HG02588 (cell line): ENCODE data around the gene ACSL4.
A peak's percentile ranks its signal among the peaks of the same experiment; 100 is the strongest.
"Not testable (repeated sequence)": the region's sequence is repeated elsewhere in the genome, so short reads cannot be mapped to it uniquely, and the experiment has no call there.

ENCODE experiments used
- ATAC-seq: cut with Tn5 transposase; IDR thresholded peaks from one replicate; pipeline ENCODE4 v1.9.1; 2021; ENCODE audit warnings: mild to moderate bottlenecking, moderate library complexity; ENCODE audit not compliant: unreplicated experiment

The ACSL4 gene

GRCh38 chrX:109732017-109732801 is 848 bp downstream of the ACSL4 start:
- ATAC-seq, result peak; percentile 26

- ATAC-seq, result no peak
These were observed 4.9 kb downstream of the ACSL4 start for GRCh38 chrX:109728173-109728535.

GRCh38 chrX:109724971-109725370 is 8.1 kb downstream of the ACSL4 start:
- not testable (repeated sequence) for ATAC-seq

DNA sequence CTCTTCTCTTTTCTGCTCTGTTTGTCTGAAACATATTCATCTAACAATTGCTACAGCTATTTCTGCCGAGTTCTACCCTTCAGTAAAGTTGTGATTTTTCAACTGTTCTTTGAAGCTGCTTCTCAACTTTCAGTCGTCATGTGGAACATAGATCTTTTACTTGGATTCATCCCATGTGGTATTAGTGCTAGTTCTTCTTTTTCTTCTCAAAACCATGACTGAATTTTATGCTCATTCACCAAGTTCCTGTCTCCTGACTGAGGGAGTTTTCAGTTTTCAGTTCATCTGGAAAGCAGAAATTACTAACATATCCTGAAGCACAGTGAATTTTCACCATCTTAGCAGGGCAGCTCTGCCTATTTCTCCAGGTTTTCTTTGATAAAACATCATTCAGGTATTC is 12.1 kb downstream of the ACSL4 start:
- ATAC-seq, result no peak

DNA sequence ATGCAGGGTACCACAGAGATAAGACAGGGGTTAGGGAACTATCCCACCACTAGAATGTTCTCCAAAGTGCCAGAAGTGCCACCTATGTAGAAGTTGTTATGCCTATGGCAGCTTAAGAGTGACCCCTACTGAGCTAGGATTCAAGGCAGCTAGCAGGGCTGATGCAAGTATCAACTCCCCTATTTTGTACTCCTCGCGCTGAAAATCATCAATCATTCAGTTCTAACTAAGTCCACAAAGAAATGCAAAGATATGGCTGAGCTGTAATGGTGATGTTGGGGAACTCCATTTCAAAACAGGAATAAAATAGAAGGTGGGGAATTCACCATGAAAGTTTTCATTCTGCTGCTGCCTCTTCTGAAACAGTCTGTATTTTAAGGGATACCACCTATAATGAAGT is 13.8 kb downstream of the ACSL4 start:
- no peak for ATAC-seq

DNA sequence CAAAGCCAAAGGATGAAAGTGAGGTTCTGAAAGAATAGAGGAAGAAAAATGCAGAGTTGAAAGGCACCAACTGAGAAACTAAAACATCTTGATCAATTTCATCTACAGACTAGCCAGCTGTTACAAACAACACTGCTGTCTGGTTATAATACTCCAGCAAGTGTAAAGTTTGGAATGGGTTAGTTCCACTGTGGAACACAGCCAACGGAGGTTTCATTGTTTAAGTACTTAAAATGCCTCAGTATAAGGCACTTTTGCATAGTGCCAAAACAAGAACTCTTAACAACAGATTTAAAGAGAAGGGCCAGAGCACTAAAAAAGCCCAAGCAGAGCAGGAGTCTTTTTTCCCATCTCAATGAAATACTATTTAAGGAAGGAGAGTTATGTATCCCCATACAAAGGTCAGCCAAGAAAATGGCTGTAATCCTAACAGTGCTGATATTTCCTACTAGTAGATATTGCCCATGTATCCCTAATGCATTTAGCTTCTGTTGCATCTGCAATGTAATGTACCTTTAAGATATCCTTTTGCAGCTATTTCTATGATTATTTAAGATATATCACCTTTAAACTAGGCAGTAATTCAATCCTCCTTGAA is 16.5 kb downstream of the ACSL4 start:
- ATAC-seq, result no peak

DNA sequence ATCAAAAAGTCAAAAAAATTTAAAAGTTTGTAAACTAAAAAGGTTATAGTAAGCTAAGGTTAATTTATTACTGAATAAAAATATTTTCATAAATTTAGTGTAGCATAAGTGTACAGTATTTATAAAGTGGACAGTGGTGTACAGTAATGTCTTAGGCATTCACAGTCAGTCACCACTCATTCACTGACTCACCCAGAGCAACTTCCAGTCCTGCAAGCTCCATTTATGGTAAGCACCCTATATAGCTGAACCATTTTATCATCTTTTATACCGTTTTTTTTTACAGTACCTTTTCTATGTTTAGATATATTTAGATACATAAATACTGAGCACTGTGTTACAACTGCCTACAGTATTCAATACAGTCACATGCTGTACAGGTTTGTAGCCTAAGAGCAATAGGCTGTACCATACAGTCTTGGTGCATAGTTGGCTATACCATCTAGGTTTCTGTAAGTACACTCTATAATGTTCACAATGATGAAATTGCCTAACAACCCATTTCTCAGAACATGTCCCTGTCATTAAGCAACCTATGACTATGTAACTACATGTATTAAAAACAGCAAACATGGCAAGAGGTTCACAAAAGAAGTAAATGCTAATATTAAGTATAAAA is 18.6 kb downstream of the ACSL4 start:
- ATAC-seq, result no peak

DNA sequence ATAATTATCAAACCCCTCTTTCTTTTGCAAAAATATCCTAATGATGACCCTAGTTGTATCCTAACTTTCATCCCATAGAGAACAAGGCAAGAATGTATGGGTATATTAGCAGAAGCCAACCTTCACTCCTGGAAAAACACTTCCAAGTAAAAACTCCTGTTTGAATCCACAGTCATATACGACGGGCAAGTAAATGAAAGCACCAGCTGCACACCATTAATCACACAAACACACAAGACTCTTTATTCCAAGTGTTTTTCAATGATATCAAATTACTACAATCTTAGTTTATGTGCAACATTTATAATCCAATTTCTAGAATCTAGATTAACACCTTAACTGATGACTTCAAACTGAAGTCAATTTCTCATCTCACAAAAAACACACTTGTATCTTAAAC is 22.9 kb downstream of the ACSL4 start:
- no peak for ATAC-seq

GRCh38 chrX:109709129-109709631 is 23.9 kb downstream of the ACSL4 start:
- ATAC-seq, result peak; percentile 56

GRCh38 chrX:109707720-109708119 is 25.3 kb downstream of the ACSL4 start:
- no peak for ATAC-seq

DNA sequence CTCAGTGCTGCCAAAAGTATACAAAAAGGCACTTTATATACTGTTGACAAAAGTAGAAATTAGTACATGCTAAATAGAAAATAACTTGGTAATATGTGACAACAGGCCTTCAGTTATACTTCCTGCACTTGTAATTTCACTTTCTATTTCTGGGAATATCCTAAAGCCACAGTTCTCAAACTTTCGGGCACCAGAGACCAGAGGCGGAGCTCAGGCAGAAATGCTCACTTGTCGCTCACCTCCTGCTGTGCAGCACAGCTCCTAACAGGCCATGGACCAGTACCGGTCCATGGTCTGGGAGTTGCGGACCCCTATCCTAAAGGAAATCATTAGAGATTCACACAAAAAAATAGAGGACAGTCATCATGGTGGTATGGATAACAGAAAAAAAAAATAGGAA is 25.7 kb downstream of the ACSL4 start:
- ATAC-seq, result no peak

- peak; percentile 87 for ATAC-seq
These were observed 28.5 kb downstream of the ACSL4 start for GRCh38 chrX:109704563-109704962.

- no peak for ATAC-seq
These were observed 35.2 kb downstream of the ACSL4 start for GRCh38 chrX:109697855-109698254.

GRCh38 chrX:109696146-109696740 is 36.8 kb downstream of the ACSL4 start:
- ATAC-seq, result no peak

- ATAC-seq, result no peak
These were observed 37.4 kb downstream of the ACSL4 start for GRCh38 chrX:109695637-109696036.

DNA sequence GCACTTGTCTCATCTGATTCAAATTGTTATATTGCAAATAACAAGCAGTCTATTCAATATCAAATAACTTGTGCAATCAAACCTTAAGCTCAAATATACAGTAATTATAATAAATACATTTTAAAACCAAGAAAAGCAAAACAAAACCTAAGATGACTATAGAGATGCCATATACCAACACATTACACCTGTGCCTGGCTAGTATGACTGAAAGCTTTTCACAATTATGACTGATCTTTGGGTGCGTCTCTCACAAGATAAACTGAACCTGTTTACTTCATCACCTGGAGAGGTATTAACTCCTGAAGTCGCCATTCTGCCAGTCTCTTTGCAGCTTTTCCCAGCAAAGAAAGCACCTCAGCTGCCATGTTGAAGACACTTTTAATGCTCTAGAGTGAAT is 41.3 kb downstream of the ACSL4 start:
- no peak for ATAC-seq

DNA sequence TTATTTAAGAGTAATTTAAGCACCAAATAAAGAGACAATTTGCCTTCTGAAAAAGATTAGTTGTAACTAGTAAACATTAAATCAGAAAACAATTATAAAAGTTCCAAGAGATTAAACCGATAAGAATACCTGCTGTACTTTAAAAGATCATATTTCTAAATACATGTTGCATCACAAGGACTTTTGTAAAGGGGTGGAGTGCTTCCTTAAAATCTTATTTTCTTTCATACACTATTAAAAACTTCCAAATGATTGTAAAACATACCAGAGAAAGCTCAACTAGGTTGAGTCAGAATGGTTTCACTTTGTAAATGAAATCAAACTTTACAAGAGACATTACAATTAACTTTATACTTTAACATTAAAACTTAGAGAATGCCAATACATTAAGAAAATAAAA is 41.8 kb downstream of the ACSL4 start:
- ATAC-seq, result no peak

- ATAC-seq, result no peak
These were observed 45.2 kb downstream of the ACSL4 start for GRCh38 chrX:109687903-109688302.

GRCh38 chrX:109685656-109686078 is 47.4 kb downstream of the ACSL4 start:
- no peak for ATAC-seq

DNA sequence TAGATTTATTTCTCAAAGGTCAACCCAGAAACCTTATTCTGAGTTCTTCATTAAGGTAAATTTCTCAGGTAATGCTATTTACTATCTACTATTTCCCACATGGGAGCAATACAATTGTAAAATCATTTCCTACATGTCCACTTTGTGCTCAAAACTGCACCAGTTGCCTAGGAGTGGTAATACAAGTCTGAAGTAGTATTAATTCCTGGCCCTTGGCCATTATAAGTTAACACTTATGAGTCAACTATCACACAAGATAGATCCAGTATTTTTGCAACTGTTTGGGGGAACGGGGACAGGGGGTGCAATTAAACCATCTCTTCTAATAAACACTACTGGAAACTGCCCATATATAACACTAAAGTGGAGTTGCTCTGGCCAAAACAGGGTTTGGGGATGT is 48.9 kb downstream of the ACSL4 start:
- no peak for ATAC-seq

DNA sequence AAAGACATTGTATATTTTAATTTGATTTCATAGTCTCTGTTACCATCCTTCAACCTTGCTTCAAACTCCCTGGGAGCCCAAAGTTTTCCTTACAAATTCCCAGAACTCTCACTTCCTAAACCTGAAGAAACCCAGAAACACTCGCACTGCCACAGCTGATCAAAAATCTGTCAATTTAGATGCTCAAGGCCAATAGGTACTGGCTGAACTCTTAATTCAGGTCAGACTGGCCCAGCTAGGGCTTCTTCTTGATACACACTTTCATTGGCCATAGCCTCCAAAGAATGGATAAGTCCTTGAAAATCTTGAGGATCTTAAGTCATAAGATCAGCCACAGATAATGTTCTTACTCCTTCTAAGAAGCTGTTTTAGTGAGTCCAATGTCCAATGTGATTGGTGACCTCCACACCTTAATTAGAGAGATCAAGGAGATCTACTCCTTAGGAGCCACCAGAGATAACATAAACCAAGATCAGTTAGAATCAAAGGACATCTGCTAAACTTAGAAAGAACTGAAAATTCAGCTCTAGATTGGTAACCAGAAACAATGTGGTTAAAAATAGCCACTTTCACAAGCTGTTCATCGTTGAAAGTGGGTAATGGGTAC is 51.5 kb downstream of the ACSL4 start:
- no peak for ATAC-seq
